Uterus (tissue), 4 donors: ENCODE data around the gene ADARB1. TPM values are rescaled to one million over a fixed set of nuclear protein-coding genes. Genes with fewer than 3 reads are reported as not detected.

Experiments
- DNase-seq, 2 donors: peaks; one replicate each; pipeline ENCODE4 v3.0.0-alpha.2; 2019 to 2020
- H3K27ac ChIP-seq, 2 donors: fragments of 200-600 bp; sonication (generic); 1 replicate in 1 of 2; 2 replicates in 1 of 2; pipeline ENCODE4 v1.5.1; 2016 to 2018
- H3K27me3 ChIP-seq, 2 donors: fragments of 200-600 bp; sonication (generic); one replicate each; pipeline ENCODE4 v1.5.1; 2018 to 2019; ENCODE audit warnings: control low read depth in 1 of 2
- H3K36me3 ChIP-seq, 2 donors: fragments of 200-600 bp; sonication (generic); one replicate each; pipeline ENCODE4 v1.5.1; 2019; ENCODE audit warnings: control low read depth in 1 of 2
- H3K4me1 ChIP-seq, 2 donors: fragments of 200-600 bp; sonication (generic); one replicate each; pipeline ENCODE4 v1.5.1; 2018 to 2019; ENCODE audit warnings: control low read depth in 1 of 2
- H3K4me3 ChIP-seq, 2 donors: fragments of 200-600 bp; sonication (generic); 1 replicate in 1 of 2; 2 replicates in 1 of 2; pipeline ENCODE4 v1.5.1; 2018 to 2019; ENCODE audit warnings: mild to moderate bottlenecking in 1 of 2
- H3K9me3 ChIP-seq, 2 donors: fragments of 200-600 bp; sonication (generic); one replicate each; pipeline ENCODE4 v1.5.1; 2019; ENCODE audit warnings: control low read depth in 1 of 2
- POLR2A ChIP-seq, 2 donors: fragments of 450-650 bp; IDR thresholded peaks; one replicate each; pipeline ENCODE4 v1.6.1; 2016; ENCODE audit warnings: antibody characterized with exemption in 2 of 2, mild to moderate bottlenecking in 1 of 2, moderate library complexity in 1 of 2
- intact Hi-C: fragments of 100-400 bp; cut with DNase I; formaldehyde crosslinking; loops from one replicate; pipeline ENCODE4 v1.15.1; 2023; ENCODE audit warnings: low total_unique reads
- total RNA-seq, 4 donors: library from RNA; depleted of rRNA in 3 of 4; stranded (reverse); fragments of >200 nt in 3 of 4; gene quantifications; one replicate each; pipeline versions ENCODE4 v1.1.0 to v1.2.4, GENCODE V29; 2014 to 2023
- TF ChIP-seq, protein P1 (sequence below), 4 experiments: fragments of 200-600 bp in 2 of 4; fragments of 450-650 bp in 2 of 4; sonication (generic) in 2 of 4; IDR thresholded peaks; one replicate each; pipeline ENCODE4 v1.5.1; 2016 to 2019; ENCODE audit warnings: antibody characterized with exemption in 4 of 4, mild to moderate bottlenecking in 2 of 4, moderate library complexity in 1 of 4
- donor health status: DM: yes; HTN: yes; CAD: no.

Gene ADARB1
- total RNA-seq, 4 donors from 2014 or later, result 21.8 to 69.6 (median 43.3) TPM

DNA sequence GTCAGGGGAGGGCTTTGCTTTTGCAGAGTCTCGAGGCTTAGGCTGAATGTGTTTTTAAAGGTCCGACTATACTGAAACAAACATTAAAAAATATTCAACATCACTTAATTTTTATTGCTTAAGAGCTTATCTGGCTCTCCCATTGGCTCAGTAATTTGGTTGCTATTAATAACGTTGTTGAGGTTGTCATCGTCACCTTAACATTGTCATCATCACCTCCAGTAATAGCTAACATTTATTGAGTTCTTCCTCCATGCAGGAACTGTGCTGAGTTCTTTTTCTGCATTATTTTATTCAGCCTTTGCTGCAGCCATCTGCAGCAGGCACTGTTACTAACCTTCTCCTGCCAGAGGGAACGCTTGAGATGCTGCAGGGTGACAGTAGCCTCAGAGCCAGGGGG, 40.1 kb downstream of the ADARB1 start:
- Histone ChIP-seq H3K36me3 (no peaks in the 10 kb centered on the region), H3K9me3 (no peaks in the 10 kb centered on the region), H3K4me1 (peaks cover 0 to 6% of the 10 kb centered on the region in 2 donors), H3K27me3 (no peaks in the 10 kb centered on the region), H3K27ac (no peak overlapping the region), H3K4me3 (no peak overlapping the region)
- no peak for TF ChIP-seq POLR2A (IDR thresholded peaks at IDR 0.05)
- TF ChIP-seq, protein P1, sequence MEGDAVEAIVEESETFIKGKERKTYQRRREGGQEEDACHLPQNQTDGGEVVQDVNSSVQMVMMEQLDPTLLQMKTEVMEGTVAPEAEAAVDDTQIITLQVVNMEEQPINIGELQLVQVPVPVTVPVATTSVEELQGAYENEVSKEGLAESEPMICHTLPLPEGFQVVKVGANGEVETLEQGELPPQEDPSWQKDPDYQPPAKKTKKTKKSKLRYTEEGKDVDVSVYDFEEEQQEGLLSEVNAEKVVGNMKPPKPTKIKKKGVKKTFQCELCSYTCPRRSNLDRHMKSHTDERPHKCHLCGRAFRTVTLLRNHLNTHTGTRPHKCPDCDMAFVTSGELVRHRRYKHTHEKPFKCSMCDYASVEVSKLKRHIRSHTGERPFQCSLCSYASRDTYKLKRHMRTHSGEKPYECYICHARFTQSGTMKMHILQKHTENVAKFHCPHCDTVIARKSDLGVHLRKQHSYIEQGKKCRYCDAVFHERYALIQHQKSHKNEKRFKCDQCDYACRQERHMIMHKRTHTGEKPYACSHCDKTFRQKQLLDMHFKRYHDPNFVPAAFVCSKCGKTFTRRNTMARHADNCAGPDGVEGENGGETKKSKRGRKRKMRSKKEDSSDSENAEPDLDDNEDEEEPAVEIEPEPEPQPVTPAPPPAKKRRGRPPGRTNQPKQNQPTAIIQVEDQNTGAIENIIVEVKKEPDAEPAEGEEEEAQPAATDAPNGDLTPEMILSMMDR (IDR thresholded peaks at IDR 0.05), result no peak
- intact Hi-C loops, result no loop called here
- no peak for DNase-seq

DNA sequence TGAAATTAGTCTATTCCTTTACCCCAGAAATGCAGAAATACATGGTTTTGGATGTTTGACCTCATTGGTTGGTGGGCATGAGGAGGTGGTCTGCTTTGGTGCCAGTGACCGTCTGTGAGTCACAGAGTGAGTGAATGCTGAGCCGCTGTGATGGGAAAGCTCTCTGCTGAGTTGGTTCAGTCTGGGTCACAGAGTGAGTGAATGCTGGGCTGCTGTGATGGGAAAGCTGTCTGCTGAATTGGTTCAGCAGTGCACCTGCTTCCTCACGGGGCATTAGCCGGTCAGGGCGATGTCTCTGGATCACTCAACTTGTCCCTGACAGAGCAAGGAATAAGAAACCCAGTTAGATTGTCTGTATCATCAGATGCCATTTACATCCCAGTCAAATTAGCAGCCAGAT, 40.8 kb downstream of the ADARB1 start:
- no peaks in the 10 kb centered on the region for H3K9me3 ChIP-seq

DNA sequence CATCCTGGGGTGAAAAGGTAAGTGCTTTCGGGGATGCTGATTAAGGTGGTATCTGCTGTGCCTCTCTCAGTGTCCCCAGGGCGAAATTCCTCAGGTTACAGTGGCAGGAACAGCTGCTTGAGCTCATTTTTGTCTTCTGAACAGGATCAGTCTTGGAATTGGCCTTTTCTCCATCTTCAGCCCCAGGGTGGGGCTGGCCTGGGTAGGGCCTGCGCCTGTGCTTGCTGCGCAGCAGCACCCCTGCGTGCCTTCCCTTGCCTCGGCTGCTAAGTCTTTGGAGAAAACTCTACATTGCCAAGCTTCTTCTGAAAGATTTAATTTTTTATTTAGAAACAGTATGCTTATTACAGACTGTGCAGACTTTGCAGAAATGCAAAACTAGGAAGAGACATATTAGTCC, 41.7 kb downstream of the ADARB1 start:
- Histone ChIP-seq H3K27me3 (no peaks in the 10 kb centered on the region), H3K4me3 (no peak overlapping the region), H3K4me1 (peaks cover 5 to 6% of the 10 kb centered on the region in 2 donors), H3K9me3 (no peaks in the 10 kb centered on the region), H3K36me3 (no peaks in the 10 kb centered on the region), H3K27ac (no peak overlapping the region)
- no peak for DNase-seq
- intact Hi-C loops, result no loop called here
- TF ChIP-seq, protein P1 (IDR thresholded peaks at IDR 0.05), result no peak
- no peak for TF ChIP-seq POLR2A (IDR thresholded peaks at IDR 0.05)

More for the DNA sequence above, 40.8 kb downstream of the ADARB1 start:
- Histone ChIP-seq H3K4me1 (peaks cover under 1 to 6% of the 10 kb centered on the region in 2 donors), H3K27me3 (no peaks in the 10 kb centered on the region), H3K4me3 (no peak overlapping the region), H3K36me3 (no peaks in the 10 kb centered on the region), H3K27ac (no peak overlapping the region)
- TF ChIP-seq POLR2A (IDR thresholded peaks at IDR 0.05), result no peak
- TF ChIP-seq, protein P1 (IDR thresholded peaks at IDR 0.05), result no peak
- no peak for DNase-seq
- intact Hi-C loops, result no loop called here

DNA sequence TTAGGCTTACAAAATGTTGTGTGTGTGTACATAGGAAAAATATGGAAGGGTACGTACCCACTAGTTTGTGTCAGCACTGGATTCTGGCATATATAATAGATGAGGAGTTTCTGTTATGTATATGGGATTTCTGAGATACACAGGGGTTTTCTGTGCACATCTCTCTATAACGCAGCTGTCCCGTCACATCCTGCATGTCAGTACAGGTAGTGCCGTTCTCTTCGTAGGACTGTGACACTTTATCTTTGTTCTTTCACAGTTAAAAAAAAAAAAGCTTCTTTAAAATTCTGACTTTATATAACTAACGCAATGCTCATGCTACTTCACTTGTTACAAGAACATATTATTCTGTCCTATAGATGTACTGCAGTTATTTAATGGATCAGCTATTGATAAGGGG, 42.9 kb downstream of the ADARB1 start:
- Histone ChIP-seq H3K27ac (no peak overlapping the region), H3K4me3 (no peak overlapping the region), H3K4me1 (peaks cover 6% of the 10 kb centered on the region in 2 donors), H3K36me3 (no peaks in the 10 kb centered on the region), H3K9me3 (no peaks in the 10 kb centered on the region), H3K27me3 (no peaks in the 10 kb centered on the region)
- no peak for TF ChIP-seq POLR2A (IDR thresholded peaks at IDR 0.05)
- TF ChIP-seq, protein P1 (IDR thresholded peaks at IDR 0.05), result no peak
- intact Hi-C loops, result no loop called here
- no peak for DNase-seq

DNA sequence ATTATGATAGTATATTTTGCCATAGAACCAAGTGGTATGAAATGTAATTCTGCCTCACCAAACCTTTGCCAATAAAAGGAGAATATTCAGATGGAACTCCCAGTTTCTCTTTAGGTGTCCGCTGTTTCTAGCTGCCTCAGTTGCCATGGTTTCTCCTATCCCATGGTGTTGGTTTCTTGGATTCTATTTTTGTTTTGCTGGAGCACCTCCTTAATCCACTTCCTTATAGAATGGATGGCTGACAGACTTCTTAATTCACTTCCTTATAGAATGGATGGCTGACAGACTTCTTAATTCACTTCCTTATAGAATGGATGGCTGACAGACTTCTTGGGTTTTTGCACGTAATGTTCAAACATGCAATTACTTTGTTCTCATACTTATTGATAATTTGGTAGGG, 43.7 kb downstream of the ADARB1 start:
- Histone ChIP-seq H3K36me3 (no peaks in the 10 kb centered on the region), H3K4me1 (peaks cover 6 to 10% of the 10 kb centered on the region in 2 donors), H3K27ac (no peak overlapping the region), H3K4me3 (no peak overlapping the region), H3K27me3 (no peaks in the 10 kb centered on the region), H3K9me3 (no peaks in the 10 kb centered on the region)
- DNase-seq, result no peak
- intact Hi-C loops, result no loop called here
- TF ChIP-seq, protein P1 (IDR thresholded peaks at IDR 0.05), result no peak
- no peak for TF ChIP-seq POLR2A (IDR thresholded peaks at IDR 0.05)
